Hippocampal formation (tissue), 2 donors: Measurements from ENCODE around the gene KMT2E.

Source experiments
- DNase-seq, 2 donors: peaks; one replicate each; lab custom pipeline; 2025; lab: John Stamatoyannopoulos, UW

Gene KMT2E

DNA sequence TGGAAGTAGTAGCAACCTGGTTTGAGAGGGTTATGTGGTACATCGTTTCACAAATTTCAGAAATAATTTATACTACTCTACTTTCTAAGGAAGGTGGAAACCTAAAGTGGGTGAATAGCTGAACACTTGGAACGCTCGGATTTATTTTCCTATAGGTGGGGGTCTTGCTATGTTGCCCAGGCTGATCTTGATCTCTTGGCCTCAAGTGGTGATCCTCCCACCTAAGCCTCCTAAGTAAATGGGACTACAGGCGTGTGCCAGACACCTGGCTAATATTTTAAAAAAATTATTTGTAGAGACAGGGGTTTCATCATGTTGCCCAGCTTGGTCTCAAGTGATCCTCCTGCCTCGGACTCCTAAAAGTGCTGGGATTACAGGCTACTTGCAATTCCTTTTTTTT is 6.7 kb upstream of the KMT2E start:
- DNase-seq, result no peak

DNA sequence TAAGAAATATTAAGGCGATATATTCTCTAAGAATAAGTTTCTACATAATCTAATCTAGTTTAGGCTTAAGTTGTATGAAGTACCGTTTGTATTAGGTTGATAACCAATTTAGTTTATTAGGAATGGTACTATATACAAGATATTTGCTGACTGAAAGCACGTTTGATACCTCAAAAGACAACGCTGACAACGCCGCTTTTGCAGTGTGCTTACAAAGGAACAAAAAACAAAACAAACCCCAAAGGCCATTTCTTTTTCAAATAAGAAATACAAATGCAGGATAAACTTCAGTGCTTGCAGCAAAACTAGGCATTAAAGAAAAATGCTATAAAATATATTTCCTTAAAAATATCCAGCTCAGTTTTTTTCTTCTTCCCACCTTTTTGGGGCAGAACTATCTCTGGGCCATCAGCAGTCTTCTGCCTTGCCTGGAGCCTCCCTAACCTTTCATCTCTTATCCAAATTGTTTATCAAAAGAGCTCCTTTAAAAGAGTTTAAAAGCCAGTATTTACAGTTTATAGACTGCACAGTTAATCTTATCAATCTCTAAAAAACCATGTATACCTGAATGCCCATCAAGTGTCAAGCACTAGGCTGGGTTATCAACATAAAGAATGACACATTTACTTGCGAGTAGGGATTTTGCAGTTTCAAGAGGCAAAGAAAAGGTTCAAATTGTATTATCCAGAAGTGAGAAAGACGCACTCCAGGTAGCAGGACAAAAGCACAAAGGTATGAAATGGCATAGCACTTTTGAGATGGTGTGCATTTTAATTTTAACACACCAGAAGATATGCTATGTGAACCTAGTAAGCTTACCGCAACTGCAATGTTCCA is 4.1 kb upstream of the KMT2E start:
- DNase-seq, result no peak

DNA sequence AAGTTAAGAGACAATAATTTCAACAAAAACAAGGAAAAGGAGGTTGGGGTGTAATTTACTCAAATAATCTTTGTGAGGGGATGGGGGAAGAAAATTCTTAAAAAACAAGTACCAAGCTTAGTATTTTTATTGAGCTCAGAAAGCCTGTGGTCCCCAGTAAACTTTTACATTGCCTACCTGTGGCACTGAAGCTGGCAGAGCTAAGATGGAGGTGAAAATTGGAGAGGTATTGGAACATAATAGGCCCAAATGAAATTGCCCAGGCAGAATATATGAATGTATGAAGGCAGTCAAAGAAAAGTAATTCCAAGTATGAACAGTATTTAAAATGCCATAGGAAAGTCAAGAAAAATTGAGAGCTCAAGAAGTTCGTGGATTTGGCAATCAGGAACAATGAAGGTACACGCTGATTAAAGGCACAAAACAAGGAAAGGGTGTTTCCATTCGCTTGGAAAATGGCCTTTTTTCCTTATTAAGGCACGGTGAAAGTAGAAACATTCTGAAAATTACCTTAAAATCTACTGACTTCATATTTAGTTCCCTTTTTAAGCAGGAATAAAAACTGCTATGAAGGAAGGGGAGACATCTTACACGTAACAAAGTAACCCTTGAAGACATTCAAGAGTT is 3.4 kb upstream of the KMT2E start:
- no peak for DNase-seq

DNA sequence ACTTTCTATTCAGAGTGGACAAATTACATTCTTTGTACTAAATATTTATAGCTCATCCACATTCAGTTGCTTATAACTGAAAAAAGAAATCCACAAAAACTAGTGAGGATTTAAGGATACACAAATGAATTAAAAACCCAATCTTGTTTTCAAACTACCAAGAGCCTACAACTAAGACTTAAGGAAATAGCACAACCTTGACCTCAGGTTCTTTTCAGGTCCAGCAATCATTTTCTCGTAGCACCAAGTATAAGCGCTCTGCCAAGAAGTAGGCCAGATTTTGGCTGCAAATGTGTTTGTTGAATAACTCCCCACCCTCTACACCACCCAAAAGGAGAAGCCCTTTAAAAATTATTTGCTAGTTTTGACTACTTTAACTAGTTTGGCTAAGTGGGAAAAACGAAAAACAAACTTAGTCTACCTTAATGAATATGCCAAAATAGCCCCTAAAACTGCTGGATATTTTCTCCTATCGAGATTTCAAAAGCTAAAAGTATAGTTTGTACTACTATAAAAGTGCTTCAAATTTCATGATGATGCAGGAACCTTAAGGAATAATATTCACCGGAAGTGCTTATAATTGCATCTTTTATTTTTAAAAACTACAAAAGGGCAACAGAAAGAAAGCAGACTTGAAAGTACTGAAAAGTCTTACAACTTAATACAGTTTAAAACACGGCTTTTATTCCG is 2.7 kb upstream of the KMT2E start:
- no peak for DNase-seq

DNA sequence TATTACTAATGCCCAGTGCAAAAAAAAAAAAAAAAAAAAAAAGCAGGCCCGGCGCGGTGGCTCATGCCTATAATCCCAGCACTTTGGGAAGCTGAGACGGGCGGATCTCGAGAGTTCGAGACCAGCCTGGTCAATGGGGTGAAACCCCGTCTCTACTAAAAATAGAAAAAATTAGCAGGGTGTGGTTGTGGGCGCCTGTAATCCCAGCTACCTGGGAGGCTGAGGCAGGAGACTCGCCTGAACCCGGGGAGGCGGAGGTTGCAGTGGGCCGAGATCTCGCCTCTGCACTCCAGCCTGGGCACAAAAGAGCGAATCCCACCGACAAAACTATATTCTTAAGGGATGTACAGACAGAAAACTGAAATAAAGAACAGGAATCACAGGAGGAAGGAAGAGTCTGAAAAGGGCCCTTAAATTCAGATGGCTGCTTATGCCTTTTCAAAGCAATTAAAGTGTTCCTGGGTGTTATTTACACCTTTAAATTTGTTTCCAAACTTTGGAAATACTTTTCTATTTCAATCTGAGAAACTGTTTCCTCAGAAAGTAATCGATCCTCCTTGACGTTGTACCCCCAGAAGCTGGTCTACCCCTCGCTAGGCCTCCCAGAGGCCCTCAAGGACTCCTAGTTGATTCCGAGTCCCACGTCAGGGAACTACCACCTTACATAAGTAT is 2.0 kb upstream of the KMT2E start:
- no peak for DNase-seq

DNA sequence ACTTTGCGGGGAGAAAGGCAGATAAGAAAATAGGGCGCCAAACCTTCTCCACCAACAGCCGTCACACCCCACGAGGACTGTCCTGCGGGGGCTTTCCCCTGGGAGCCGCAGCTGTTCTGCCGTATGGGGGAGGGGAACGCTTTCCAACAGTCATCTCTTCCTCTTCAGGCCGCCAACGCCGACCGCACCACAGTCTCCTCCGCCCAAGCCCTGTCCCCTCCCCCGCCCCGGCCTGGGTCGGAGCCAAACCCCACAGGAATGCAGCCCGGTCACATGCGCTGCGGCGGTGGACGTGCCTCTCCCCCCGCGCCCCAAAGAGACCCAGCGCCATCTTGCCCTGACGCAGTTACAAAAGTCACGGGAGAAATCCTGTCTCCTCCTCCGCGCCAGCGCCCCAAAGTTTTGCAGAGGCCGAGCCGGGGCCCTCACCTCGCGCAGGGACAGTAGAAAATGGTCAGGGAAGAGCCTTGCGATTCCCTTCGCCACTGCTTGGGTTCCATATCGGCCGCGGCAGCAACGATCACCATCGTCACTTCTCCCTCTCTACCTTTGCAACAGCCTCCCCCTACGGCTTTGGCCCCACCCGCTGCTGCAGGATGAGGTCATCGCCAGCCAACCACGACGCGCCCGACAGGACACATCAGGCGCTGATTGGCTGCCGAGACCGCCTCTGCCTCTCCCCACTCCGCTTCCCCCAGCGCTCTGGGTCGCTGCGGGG is 1.3 kb upstream of the KMT2E start:
- peak; percentile 96 to 98 for DNase-seq

DNA sequence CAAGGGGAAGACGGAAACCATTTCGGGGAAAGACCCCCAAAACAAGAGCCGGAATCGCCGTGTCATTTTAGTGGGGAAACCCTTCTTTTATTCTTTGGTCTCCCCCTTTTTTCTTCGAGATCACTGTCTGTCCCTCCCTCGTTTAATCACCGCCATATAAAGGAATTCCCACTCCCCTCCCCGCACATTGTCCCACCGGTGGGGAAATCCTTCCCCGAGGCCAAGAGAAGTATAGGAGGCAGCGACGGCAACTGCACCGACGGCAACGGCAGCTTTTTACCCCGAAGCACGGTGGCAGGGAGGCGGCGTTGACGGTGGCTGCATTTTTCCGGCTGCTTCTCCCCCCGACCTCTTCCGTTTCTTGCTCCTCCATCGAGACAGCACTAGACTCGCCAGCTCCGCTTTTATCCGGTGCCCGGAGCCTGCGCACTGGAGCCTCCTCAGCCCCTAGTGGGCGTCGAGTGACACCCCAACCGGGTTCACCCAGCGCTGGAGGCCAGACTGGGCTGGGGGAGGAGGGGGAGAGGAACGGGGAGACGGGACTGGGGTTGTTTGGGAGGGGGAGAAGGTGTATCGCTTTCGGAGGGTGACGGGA is 687 bp upstream of the KMT2E start:
- peak; percentile 92 to 95 for DNase-seq

DNA sequence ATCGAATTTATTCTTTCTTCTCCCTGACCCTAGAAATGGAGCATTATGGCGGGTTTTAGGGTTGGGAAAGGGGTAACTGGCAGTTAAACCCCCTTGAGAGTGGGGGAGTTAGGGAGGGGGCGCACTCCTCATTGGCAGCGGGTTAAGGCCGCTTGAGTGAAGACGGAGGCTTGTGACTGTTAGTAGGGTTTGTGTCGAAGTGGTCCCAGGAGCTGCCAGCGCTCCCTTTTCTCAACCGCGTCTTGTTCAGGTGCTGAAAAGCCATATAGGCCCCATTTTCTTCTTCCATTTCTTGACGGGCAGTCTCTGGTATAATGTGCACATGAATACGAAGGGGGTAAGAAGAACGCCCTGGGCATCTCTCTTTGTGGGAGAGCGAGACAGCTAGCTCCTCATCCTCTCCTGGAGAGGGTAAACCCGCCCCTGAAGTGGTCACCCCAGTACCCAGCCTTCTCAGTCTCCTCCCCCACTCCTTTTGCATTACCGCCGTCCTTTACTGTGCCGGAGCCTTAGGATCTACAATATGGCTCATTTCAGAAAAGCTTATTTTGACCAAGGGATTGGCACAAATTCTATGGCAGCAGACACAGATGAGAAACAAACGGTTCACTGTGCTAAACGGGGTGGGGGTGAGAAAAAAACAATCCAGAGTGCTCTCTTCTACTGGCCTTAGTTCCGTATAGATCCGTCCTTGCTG is 836 bp downstream of the KMT2E start:
- peak; percentile 61 to 88 for DNase-seq

DNA sequence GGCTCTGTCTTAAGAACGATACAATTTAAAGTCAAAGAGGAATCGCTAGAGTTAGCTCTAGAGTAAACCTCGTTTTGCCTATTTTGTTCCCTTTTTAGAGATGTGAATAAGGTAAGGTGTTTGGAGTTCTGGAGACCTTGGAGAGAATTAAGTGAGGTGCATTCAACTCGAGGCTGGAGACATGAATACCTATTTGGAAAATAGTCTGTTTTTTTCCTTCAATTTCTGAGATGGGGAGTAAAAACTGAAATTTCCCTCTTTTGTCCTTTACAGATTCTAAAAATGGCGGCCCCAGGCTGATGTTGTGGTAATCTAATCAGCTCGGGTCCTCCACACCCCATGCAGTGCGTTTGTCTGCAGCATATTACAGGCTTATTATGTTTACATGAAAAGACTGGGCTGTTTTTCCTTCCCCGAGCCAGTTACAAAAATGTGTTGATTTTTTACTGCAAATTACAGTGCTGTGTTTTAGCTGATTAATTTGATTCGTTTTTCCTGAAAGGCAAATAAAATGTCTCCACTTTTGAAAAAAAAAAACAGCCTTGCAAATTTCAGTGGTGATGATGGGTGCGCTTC is 1.5 kb downstream of the KMT2E start:
- DNase-seq, result peak in 1 of 2 donors; percentile 40

DNA sequence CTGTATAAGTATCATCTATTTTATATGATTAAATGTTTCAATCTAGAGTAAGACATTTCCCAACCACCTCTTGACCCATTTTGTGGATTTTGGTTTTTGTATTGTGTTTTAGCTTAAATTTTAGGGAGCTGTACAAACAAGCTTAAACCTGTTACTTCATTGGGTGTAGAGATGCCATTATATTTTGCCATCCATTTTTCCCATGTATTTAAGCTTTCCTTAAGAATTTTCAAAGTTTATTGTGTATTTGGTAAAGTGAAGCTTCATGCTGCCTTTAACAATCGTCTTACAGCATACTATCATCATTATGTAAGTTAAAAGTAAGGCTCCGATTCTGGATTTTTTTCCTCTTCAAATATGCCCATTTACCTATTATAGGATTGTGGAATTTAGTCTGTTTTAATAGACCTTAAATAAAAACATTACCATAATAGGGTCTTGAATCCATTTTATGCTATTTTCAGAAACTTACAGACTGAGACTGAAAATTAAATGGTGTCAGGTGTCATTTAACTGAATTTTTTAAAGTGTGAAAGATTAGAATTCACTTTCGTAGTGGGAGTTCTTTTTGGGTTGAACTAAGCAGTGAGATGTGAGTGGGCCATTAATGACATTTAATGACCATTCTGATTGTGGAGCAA is 2.2 kb downstream of the KMT2E start:
- DNase-seq, result no peak

DNA sequence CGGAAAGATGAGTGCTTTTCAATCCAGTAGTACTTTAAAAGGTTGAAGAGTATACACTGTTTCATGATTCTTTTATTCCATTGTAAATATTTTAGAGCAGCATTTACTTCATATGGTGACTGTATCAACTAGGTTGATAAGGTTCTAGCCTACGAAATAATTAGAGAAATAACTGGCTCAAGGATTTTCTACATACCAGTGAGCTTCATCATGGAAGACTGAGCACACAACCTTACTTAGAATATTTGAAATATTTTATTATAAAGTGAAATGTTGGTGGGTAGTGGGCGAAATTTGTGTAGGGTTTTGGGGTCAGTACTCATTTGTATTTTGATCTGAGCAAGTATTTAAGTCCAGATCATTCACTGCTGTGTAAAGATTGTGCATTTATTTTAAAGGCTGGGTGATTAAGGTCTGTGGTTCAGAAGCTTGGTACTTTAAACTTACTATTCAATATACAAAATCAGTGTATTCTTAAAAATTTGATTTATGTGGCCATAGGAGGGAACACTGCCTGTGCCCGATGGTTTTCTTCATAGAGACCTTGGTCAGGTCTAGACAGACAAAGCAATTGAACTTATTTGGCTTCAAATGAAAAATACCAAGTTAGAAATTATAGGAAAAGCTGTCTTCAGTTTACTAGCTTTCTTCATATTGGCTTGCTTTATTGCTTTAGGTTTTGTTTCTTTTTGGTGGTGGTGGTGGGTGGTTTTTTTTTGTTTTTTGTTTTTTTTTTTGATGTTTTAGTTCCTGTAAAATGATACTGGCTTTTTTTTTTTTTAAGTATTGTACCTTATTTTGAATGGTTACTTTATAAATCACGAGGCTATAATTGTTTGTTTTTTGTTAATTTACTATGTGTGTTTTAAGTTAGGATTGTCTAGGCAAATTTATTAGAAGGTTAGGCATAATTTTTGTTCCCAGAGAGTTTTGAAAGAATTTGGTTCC is 3.0 kb downstream of the KMT2E start:
- DNase-seq, result no peak

DNA sequence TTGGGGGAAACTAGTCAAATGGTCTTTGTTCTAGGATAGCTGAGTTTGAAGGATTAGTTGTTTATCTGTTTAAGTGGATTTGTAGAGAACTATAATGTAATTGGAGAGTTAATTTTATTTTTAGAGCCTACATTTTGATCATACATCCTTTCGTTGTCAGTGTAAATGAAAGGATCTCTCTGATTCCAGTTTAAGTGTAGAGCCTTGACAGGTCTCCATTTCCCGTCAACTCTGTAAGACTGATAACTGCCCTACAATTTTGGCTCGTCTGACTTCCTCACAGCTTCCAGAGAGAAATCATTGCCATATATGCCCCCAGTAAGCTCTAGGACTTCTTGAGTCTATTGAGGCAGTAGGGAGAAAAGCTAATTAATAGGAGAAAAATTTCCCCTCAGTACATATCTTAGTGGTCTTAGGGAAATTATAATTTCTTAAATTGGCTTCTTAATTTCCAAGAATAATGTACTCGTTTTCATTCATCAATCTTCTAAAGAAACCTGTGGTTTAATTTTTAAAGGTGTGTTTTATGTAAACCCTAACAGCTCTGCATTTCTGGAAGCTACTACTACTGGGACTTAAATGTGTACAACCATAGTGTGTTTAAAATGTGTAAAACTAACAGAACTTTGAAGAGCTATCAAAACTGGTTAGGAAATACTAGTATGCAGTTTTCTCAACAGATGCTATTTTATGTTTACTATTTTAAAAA is 3.8 kb downstream of the KMT2E start:
- DNase-seq, result no peak

DNA sequence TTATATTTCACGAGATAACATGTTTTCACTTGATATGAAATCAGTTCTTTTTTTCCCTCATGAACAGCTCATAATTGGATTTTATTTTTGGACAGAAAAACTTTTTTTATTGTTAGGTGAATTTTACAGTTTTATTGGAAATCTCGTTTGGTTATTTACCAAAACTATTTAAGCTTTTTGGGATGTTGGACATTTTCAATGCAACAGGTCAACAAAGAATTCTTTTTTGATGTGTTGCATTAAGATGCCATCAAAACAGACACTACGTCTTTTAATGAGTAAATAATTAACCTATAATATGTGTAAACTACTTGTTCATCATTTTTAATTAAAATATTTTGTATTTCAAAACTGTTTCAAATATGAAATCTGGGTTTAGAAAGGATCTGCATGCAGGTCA is 5.3 kb downstream of the KMT2E start:
- no peak for DNase-seq

DNA sequence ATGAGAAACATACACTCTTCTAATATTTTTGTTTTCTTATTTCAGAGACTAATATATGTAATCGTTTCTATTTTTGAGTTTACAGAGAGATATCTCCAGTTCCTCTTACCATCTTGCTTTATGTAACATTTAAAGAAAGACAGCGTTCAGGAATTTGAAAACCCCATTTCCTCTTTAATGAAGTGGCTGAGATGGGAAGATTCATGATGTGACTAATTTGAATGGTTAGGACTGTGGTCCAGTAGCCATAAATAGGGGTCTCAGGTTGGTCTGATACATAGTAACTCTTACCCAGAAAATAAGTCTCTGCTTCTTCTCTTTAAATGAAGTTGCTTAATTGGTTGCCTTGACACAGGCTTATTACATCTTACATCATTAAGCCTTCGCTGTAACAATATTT is 6.9 kb downstream of the KMT2E start:
- DNase-seq, result no peak

DNA sequence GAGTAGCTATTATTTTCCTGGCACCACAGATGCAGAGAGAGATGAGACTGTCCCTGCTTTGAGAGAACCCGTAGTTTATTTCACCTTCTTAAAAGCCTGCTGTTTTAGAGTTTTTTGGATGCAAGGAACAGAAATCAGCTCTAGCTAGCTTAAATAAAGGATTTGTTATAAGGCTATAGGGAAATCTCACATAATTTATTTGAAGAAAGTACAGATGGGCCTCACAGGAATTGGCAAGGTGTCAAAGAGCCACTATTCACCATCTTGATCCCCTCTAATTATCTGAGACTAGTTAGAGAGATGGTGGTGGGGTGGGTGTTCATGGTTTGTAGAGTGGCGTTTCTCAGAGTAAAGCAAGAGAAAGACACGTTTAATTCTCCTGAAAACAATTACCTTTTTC is 7.3 kb downstream of the KMT2E start:
- DNase-seq, result no peak

DNA sequence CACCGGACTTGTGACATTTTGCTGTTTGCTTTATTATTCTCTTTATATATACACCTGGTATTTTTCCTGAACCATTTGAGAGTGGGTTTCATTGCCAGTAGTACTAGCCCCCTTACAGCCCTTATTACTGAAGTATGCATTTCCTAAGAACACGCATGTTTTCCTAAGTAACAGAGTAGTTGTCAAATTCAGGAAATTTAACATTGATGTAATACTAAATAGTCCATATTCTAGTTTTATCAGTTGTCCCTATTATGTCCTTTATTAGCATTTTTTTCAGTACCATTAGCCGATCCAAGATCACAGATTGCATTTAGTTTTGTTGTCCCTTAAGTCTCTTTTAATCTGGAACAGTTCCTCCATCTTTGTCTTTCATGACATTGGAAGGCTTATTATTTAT is 8.0 kb downstream of the KMT2E start:
- no peak for DNase-seq

DNA sequence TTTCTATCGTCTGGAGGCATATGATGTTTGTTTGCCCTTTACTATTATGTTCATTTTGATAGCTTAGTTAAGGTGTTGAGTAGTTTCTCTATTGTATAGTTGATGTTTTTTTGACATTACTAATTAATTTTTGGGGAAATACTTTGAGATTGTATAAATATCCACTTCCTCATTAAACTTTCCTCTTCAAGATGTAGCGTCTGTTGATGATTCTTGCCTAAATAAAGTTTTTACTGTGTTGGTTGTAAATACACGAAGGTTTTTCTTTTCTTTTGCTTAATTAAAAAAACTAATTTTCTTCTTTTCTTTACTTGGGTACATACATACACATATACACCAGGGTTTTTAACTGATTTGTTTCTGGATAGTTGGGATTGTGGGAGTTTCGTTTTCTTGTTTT is 8.5 kb downstream of the KMT2E start:
- DNase-seq, result no peak

DNA sequence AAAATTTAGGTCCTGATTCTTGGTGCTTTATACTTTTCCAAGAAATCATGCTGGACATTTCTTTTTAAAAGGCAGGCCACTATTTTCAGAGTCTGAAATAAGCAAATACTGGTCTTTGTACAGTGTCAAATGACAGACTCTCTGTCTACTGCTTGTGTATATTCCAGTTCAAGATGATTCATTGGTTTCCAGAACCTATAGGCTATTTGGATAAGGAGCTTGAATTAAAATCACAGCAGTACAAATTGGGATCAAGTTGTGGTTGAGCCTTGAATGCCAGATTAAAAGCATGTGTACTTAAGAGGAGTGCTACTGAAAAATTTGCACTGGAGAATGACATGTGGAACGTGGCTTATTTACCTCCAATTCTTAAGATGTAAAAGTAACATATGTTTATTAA is 10.7 kb downstream of the KMT2E start:
- no peak for DNase-seq
